ENCODE measurements around the gene KCNQ1OT1. TPM values are rescaled to one million over a fixed set of nuclear protein-coding genes. Genes with fewer than 3 reads are reported as not detected.
"Not testable (repeated sequence)": the region's sequence is repeated elsewhere in the genome, so short reads cannot be mapped to it uniquely, and the experiment has no call there.

KCNQ1OT1 gene
- polyA plus RNA-seq, 1 donor from 2014 or later, result 0.09 TPM

DNA sequence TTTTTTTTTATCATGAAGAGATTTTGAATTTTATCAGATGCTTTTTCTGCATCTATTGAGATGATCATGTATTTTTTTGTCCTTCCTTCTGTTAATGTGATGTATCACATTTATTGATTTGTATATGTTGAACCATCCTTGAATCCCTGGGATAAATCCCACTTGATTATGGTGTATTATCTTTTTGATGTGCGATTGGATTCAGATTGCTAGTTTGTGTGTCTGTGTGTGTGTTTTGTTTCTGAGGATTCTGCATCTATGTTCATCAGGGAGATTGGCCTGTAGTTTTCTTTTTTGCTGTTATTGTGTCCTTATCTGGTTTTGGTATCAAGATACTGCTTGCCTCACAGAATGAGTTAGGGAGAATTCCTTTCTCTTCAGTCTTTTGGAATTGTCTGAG, 52.6 kb downstream of the KCNQ1OT1 start:
- Mint-ChIP-seq H3K4me3 (peak overlapping the region in 1 of 4 donors; percentile 53), H3K27ac (no peak overlapping the region), H3K9me3 (peaks cover 26 to 46% (median 42%) of the 10 kb centered on the region in 3 donors), H3K27me3 (no peaks in the 10 kb centered on the region), H3K36me3 (peaks cover 46% of the 10 kb centered on the region), H3K4me1 (no peaks in the 10 kb centered on the region)

DNA sequence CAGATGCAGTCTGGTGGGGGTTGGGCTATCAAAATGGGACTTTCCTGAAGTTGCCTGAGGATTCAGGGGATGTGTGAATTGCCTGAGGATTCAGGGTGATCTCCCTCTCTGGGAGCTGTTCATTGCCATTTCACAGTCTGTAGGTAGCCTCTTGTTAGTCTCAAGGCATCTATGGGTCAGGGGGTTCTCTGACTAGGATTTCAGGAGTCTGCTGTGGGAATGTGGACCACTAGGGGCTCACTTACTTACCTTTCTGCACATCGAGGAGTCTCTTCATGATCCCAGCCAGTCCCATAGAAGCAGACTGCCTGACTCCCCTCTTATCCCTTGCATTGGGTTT, 54.0 kb downstream of the KCNQ1OT1 start:
- H3K4me3 Mint-ChIP-seq, result no peak overlapping the region
- peaks cover 0 to 2% (median 0%) of the 10 kb centered on the region in 3 donors for H3K4me1 Mint-ChIP-seq
- peaks cover 1% of the 10 kb centered on the region for H3K27me3 Mint-ChIP-seq
- no peak overlapping the region for H3K27ac Mint-ChIP-seq
- H3K9me3 Mint-ChIP-seq, result peaks cover 20 to 55% (median 54%) of the 10 kb centered on the region in 3 donors
- peaks cover 51% of the 10 kb centered on the region for H3K36me3 Mint-ChIP-seq

DNA sequence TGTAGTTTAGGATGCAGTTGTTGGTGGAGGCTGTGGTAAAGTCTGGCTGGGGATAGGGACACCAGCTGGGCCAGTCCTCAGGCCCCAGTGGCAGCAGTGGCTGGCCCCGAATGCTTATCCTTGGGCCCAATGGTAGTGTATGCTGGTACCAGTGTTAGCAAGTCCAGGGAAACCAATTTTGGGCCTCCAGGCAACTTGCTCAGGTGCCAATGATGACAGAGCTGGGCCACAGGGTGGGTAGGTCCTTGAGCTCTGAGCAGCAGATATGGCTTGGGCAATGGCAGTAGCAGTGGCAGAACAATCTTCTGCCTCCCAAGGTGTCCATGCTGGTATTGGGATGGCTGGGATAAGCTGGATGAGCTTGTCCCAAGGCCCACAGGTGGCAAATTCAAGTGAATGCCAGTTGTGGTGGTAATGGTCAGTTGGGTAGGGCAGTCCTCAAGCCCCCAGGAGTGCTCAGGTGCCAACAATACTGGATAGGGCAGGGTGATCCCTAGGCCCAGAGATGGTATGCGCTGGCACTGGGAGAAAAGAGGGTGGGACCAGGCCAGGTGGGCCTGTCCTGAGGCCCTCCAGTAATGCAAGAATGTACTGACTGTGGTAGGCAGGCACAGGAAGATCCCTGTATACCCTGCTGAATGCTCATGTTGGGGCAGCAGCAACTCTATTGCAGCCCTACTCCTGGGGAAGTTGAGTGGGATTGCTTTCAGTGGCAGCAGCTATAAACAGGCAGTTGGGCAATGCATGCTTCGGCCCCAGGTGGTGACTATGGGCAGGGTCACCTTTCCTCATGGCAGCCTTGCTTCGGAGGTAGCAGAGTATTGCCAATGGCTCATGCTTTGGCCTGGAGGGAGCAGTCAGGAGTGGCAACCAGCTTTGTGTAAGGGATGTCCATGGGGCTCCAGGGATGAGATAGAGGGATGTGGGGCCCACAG, 54.7 kb downstream of the KCNQ1OT1 start:
- Mint-ChIP-seq H3K4me3 (peak overlapping the region in 1 of 4 donors; percentile 12), H3K4me1 (peaks cover 0 to 2% (median 0%) of the 10 kb centered on the region in 3 donors), H3K27me3 (peaks cover 1% of the 10 kb centered on the region), H3K27ac (peak overlapping the region in 1 of 3 donors; percentile 67), H3K9me3 (peaks cover 18 to 56% (median 53%) of the 10 kb centered on the region in 3 donors), H3K36me3 (peaks cover 55% of the 10 kb centered on the region)

DNA sequence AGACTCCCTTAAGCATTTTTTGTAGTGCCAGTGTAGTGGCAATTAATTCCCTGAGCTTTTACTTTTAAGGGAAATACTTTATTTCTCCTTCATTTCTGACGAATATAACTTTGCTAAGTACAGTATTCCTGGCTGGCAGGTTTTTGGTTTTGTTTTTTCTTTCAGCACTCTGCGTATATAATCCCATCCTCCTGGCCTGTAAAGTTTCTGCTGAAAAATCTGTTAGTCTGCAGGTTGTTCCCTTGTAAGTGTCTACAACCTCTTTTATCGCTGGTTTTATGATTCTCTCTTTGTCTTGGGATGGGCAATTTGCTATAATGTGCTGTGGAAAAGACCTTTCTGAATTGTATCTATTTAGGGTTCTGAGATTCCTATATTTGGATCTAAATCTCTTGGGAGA, 56.0 kb downstream of the KCNQ1OT1 start:
- Mint-ChIP-seq H3K27ac (no peak overlapping the region), H3K27me3 (peaks cover 1% of the 10 kb centered on the region), H3K36me3 (peaks cover 46% of the 10 kb centered on the region), H3K4me3 (no peak overlapping the region), H3K4me1 (peaks cover 0 to 2% (median under 1%) of the 10 kb centered on the region in 3 donors), H3K9me3 (peaks cover 18 to 60% (median 42%) of the 10 kb centered on the region in 3 donors)

DNA sequence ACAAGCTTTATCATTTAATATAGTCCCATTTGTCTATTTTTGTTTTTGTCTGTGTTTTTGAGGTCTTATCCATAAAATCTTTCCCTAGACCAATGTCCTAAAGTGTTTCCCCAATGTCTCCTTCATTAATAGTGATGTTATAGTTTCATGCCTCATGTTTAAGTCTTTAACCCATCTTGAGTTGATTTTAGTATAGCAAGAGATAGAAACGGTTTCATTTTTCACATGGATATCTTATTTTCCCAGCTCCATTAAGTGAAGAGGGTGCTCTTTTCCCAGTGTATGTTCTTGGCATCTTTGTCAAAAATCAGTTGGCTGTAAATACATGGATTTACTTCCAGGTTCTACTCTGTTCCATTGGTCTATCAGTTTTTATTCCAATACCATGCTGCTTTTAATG, 58.2 kb downstream of the KCNQ1OT1 start:
- Mint-ChIP-seq H3K27ac (no peak overlapping the region), H3K9me3 (peaks cover 19 to 51% (median 43%) of the 10 kb centered on the region in 3 donors), H3K27me3 (peaks cover 1% of the 10 kb centered on the region), H3K36me3 (peaks cover 39% of the 10 kb centered on the region), H3K4me3 (no peak overlapping the region), H3K4me1 (peaks cover 0 to 6% (median 2%) of the 10 kb centered on the region in 3 donors)

DNA sequence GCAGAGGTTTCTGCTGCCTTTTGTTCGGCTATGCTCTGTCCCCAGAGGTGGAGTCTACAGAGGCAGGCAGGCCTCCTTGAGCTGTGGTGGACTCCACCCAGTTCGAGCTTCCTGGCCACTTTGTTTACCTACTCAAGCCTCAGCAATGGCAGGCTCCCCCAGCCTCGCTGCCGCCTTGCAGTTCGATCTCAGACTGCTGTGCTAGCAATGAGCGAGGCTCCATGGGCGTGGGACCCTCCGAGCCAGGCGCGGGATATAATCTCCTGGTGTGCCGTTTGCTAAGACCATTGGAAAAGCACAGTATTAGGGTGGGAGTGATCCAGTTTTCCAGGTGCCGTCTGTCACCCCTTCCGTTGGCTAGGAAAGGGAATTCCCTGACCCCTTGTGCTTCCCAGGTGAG, 60.0 kb downstream of the KCNQ1OT1 start:
- H3K4me1 Mint-ChIP-seq, H3K27me3 Mint-ChIP-seq, H3K4me3 Mint-ChIP-seq, H3K27ac Mint-ChIP-seq: not testable (repeated sequence)
- H3K36me3 Mint-ChIP-seq, result peaks cover 36% of the 10 kb centered on the region
- peaks cover 20 to 54% (median 43%) of the 10 kb centered on the region in 3 donors for H3K9me3 Mint-ChIP-seq

DNA sequence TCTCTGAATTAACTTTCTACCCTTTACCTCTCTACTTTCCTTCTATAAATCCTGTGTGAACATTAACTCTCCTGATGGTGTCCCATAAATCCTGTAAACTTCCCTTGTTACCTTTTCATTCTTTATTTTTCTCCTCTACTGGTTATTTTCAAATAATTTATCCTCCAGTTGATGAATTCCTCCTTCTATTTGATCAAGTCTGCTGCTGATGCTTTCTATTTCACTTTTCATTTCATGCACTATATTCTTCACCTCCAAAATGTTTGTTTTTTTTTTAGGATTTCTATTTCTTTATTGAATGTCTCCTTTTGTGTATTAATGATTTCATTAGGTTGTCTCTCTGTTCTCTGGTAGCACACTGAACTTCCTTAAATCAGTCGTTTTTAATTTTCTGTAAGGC, 68.6 kb downstream of the KCNQ1OT1 start:
- H3K4me3 Mint-ChIP-seq, result peak overlapping the region in 1 of 4 donors; percentile 52
- no peaks in the 10 kb centered on the region for H3K27me3 Mint-ChIP-seq
- peaks cover 12 to 45% (median 31%) of the 10 kb centered on the region in 3 donors for H3K9me3 Mint-ChIP-seq
- H3K4me1 Mint-ChIP-seq, result no peaks in the 10 kb centered on the region
- H3K36me3 Mint-ChIP-seq, result peaks cover 39% of the 10 kb centered on the region
- no peak overlapping the region for H3K27ac Mint-ChIP-seq

DNA sequence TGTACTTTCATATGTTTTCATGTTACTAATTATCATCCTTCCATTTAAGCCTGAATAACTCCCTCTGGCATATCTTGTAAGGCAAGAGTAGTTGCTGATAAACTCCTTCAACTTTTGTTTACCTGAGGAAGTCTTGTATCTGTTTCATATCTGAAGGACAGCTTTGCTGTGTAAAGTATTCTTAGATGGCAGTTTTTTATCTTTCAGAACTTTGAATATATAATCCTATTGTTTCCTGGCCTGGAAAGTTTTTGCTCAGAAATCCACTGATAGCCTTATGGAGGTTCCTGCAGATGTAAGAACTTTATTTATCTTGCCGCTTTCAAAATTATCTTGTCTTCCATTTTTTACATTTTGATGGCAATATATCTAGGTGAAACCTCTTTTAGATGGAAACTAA, 69.1 kb downstream of the KCNQ1OT1 start:
- Mint-ChIP-seq H3K4me3 (no peak overlapping the region), H3K4me1 (no peaks in the 10 kb centered on the region), H3K9me3 (peaks cover 9 to 45% (median 28%) of the 10 kb centered on the region in 3 donors), H3K27me3 (no peaks in the 10 kb centered on the region), H3K27ac (no peak overlapping the region), H3K36me3 (peaks cover 41% of the 10 kb centered on the region)

DNA sequence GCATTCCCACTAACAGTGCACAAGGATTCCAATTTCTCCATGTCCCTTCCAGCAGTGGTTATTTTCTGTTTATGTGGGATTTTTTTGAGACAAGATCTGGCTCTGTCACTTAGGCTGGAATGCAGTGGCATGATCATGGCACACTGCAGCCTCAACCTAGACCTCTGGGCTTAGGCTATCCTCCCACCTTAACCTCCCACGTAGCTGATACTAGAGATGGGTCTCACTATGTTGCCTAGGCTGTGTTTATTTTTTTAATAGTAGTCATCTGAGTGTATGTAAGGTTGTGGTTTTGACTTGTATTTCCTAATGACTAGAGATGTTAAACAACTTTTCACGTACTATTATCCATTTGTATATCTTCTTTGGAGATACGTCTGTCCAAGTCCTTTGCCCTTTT, 74.6 kb downstream of the KCNQ1OT1 start:
- Mint-ChIP-seq H3K9me3 (peaks cover 2 to 13% (median 6%) of the 10 kb centered on the region in 3 donors), H3K36me3 (peaks cover 33% of the 10 kb centered on the region), H3K27ac (no peak overlapping the region), H3K27me3 (no peaks in the 10 kb centered on the region), H3K4me1 (peaks cover 4 to 9% (median 7%) of the 10 kb centered on the region in 3 donors), H3K4me3 (no peak overlapping the region)

DNA sequence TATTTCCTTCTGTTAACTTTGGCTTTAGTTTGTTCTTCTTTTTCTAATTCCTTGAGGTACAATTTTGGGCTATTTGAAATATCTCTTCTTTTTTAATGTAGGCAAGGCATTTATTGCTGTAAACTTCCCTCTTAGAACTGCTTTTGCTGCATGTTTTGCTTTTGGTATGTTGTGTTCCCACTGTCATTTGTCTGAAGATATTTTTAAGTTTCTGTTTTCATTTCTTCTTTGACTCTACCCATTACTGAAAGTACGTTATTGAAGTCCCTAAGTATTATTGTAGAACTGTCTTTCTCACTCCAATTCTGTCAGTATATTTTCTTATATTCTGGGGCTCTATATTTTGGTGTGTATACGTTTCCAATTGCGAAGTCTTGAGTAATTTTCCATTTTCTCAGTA, 77.9 kb downstream of the KCNQ1OT1 start:
- Mint-ChIP-seq H3K9me3 (peaks cover 0 to 2% (median 2%) of the 10 kb centered on the region in 3 donors), H3K36me3 (peaks cover 32% of the 10 kb centered on the region), H3K4me3 (no peak overlapping the region), H3K27ac (no peak overlapping the region), H3K4me1 (peaks cover 7 to 14% (median 8%) of the 10 kb centered on the region in 3 donors), H3K27me3 (no peaks in the 10 kb centered on the region)

DNA sequence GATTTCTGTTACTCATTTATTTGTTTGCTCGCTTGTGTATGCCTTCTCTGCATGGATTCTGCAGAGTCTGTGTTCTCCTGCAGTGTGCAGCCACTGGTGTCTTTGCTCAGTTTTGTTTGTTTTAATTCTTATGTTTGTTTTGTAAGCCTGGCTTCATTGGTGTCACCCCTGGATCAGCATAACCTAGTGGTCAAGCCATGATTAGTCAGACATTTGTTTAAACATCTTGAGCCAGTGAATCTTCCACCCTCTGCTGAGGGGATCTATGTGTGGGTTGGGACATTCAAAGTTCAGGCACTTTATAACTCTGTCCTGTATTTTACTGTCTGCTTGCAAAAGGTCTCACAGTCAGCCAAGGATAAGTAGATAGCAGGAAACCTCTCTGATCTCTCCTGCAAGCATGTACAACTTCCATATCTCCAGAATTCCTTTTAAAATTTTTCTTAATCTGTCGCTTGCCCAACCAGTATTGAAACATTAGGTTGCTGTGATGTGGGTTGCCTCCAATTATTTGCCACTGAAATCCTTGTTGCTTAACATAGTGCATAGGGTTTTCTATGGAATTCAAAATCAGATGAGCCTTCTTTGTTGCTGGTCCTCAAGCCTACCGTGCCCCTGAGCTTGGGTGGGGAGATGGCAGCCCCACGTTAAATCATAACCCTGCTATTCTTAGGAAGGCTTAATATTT, 86.8 kb downstream of the KCNQ1OT1 start:
- no peaks in the 10 kb centered on the region for H3K27me3 Mint-ChIP-seq
- H3K4me1 Mint-ChIP-seq, result peaks cover 0 to 2% (median 0%) of the 10 kb centered on the region in 3 donors
- no peak overlapping the region for H3K27ac Mint-ChIP-seq
- H3K36me3 Mint-ChIP-seq, result peaks cover 37% of the 10 kb centered on the region
- peaks cover 9 to 20% (median 13%) of the 10 kb centered on the region in 3 donors for H3K9me3 Mint-ChIP-seq
- H3K4me3 Mint-ChIP-seq, result no peak overlapping the region

DNA sequence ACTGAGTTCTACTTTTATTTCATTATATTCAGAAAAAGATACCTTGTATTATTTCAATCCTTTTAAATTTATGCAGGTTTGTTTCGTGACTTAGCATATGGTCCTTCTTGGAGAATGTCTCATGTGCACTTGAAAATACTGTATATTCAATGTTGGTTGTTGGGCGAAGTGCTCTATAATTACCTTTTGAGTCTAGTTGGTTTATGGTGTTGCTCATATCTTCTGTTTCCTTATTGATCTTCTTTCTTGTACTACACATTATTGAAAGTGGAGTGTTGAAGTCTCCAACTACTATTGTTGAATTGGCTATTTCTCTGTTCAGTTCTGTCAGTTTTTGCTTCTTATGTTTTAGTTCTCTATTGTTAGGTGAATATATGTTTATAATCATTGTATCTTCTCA, 90.4 kb downstream of the KCNQ1OT1 start:
- no peaks in the 10 kb centered on the region for H3K4me1 Mint-ChIP-seq
- peaks cover 26% of the 10 kb centered on the region for H3K36me3 Mint-ChIP-seq
- H3K4me3 Mint-ChIP-seq, result no peak overlapping the region
- peaks cover 9 to 30% (median 13%) of the 10 kb centered on the region in 3 donors for H3K9me3 Mint-ChIP-seq
- no peak overlapping the region for H3K27ac Mint-ChIP-seq
- no peaks in the 10 kb centered on the region for H3K27me3 Mint-ChIP-seq

DNA sequence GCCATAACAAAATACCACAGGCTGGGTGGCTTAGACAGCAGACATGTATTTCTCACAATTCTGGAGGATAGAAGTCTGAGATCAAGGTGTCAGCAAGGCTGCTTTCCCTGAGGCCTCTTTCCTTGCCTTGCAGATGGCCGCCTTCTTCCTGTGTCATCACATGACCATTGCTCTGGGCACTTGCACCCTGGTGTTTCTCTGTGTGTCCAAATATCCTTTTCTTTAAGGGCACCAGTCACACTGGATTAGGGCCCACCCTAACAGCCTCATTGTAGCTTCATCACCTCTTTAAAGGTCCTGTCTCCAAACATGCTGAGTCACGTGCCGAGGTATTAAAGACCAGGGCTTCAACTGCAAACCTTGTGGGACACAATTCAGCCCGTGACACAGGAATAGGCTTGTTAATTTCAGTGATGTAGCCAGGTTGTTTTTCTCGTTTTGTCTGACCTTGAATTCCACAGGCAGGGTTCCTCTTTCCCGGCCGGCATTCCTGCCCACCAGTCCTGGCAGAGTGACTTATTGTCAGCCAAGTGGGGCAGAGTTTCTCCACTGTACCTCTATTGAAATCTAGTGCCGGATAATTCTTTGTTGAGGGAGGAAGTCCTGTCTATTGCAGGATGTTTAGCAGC, 100.1 kb downstream of the KCNQ1OT1 start:
- Mint-ChIP-seq H3K27ac (no peak overlapping the region), H3K36me3 (peaks cover 26% of the 10 kb centered on the region)

DNA sequence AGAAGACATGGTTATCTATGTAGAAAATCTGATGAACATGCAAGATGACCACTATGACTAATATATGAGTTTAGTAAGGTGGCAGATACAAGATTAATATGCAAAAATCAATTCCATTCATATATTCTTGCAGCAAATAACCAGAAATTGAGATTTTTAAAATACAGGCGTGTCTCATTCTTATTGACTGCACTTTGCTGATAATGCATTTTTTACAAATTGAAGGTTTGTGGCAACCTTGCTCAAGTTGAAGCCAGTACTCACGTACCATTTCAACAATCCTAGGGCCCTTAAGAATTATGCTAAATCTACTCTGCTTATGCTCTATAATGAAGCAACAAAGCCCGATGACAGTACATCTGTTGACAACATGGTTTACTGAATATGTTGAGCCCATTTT, 104.6 kb downstream of the KCNQ1OT1 start:
- Mint-ChIP-seq H3K27me3 (no peaks in the 10 kb centered on the region), H3K4me3 (no peak overlapping the region), H3K9me3 (peaks cover 5 to 11% (median 7%) of the 10 kb centered on the region in 3 donors), H3K27ac (no peak overlapping the region), H3K4me1 (no peaks in the 10 kb centered on the region), H3K36me3 (peaks cover 22% of the 10 kb centered on the region)

More for the DNA sequence above, 100.1 kb downstream of the KCNQ1OT1 start:
- Mint-ChIP-seq H3K27me3 (no peaks in the 10 kb centered on the region), H3K9me3 (peaks cover 7 to 11% (median 7%) of the 10 kb centered on the region in 3 donors), H3K4me1 (no peaks in the 10 kb centered on the region), H3K4me3 (no peak overlapping the region)

DNA sequence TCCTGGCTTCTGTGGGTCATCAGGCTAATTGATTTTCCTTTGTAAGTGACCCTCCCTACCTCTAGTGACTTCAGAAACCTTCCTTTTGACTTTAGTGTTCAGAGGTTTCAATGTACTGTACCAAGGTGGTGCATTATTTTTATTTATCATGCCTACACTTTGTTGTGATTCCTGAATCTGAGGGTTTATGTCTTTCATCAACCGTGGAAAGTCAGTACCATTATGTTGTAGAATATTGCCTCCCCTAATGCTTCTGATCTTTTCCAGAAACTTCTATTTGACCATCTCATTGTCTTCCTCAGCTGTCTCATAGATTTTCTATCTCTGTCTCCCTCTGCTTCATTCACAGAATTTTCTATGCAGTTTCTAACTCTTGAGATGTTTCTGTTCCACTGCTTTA, 105.5 kb downstream of the KCNQ1OT1 start:
- H3K4me3 Mint-ChIP-seq, result no peak overlapping the region

More for the DNA sequence above, 105.5 kb downstream of the KCNQ1OT1 start:
- Mint-ChIP-seq H3K9me3 (peaks cover 5 to 11% (median 7%) of the 10 kb centered on the region in 3 donors), H3K36me3 (peaks cover 19% of the 10 kb centered on the region), H3K27me3 (no peaks in the 10 kb centered on the region), H3K27ac (no peak overlapping the region), H3K4me1 (no peaks in the 10 kb centered on the region)
